Measurements from ENCODE around the gene GPR85. TPM values are rescaled to one million over a fixed set of nuclear protein-coding genes. Genes with fewer than 3 reads are reported as not detected.
"Not testable (repeated sequence)": the region's sequence is repeated elsewhere in the genome, so short reads cannot be mapped to it uniquely, and the experiment has no call there.

GPR85 gene
- total and polyA plus RNA-seq, 2 experiments from 2014 or later: 0.31 to 4.9 TPM

DNA sequence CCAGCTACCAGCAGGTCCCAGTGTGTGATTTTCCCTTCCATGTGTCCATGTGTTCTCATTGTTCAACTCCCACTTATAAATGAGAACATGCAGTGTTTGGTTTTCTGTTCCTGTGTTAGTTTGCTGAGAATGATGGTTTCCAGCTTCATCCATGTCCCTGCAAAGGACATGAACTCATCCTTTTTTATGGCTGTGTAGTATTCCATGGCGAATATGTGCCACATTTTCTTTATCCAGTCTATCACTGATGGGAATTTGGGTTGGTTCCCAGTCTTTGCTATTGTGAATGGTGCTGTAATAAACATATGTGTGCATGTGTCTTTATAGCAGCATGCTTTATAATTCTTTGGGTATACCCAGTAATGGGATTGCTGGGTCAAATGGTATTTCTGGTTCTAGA lies 37.4 kb downstream of the GPR85 start:
- 85% methylated on average over 1 of the region's 1 CpG for WGBS (ENCODE audit: low lambda C conversion rate, missing lambda C conversion rate)
- H3K4me2 ChIP-seq; H3K27me3 ChIP-seq; H3K36me3 ChIP-seq (replicated peaks; ENCODE audit: insufficient read depth, low read depth); H3K9me3 ChIP-seq (ENCODE audit: low read depth); DNase-seq (ENCODE audit: low spot score); H4K20me1 ChIP-seq (ENCODE audit: insufficient read depth, poor library complexity, severe bottlenecking); H3K79me2 ChIP-seq; H3K27ac ChIP-seq; H3K4me3 ChIP-seq; H3K4me1 ChIP-seq (ENCODE audit: insufficient read depth); H3K9me2 ChIP-seq (replicated peaks; ENCODE audit: insufficient read depth); H2AFZ ChIP-seq: not testable (repeated sequence)

DNA sequence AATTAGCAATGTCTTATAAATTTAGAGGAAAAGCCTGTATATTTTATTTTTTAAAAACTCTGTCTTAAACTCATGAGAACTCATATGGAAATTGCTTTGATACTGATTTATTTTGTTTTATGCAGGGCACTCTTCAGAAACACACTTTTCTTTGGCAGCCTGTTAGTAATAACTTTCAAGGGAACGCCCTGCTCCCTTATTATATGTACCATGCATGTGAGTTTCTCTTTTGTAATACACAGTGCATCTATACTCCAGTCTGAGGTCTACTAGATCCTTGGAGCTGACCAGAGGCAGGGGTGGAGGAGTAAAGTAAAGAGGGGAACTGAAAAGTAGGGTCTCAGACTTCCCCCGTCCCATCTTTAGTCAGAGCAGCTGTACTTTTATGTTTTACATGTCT lies 40.2 kb downstream of the GPR85 start:
- no peak overlapping the region for H3K4me2 ChIP-seq
- TF ChIP-seq EZH2 (IDR thresholded peaks at IDR 0.05; ENCODE audit: borderline replicate concordance) (no peak), EZH2phosphoT487 (IDR thresholded peaks at IDR 0.05; ENCODE audit: low read depth, severe bottlenecking, unreplicated experiment) (no peak)
- TF ChIP-seq, protein P1, sequence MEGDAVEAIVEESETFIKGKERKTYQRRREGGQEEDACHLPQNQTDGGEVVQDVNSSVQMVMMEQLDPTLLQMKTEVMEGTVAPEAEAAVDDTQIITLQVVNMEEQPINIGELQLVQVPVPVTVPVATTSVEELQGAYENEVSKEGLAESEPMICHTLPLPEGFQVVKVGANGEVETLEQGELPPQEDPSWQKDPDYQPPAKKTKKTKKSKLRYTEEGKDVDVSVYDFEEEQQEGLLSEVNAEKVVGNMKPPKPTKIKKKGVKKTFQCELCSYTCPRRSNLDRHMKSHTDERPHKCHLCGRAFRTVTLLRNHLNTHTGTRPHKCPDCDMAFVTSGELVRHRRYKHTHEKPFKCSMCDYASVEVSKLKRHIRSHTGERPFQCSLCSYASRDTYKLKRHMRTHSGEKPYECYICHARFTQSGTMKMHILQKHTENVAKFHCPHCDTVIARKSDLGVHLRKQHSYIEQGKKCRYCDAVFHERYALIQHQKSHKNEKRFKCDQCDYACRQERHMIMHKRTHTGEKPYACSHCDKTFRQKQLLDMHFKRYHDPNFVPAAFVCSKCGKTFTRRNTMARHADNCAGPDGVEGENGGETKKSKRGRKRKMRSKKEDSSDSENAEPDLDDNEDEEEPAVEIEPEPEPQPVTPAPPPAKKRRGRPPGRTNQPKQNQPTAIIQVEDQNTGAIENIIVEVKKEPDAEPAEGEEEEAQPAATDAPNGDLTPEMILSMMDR (IDR thresholded peaks at IDR 0.05; ENCODE audit: poor library complexity): no peak
- H3K79me2 ChIP-seq: no peaks in the 10 kb centered on the region
- no peaks in the 10 kb centered on the region for H4K20me1 ChIP-seq (ENCODE audit: insufficient read depth, poor library complexity, severe bottlenecking)
- no peak overlapping the region for H3K27ac ChIP-seq
- H3K9me2 ChIP-seq (replicated peaks; ENCODE audit: insufficient read depth): no peaks in the 10 kb centered on the region
- no peak overlapping the region for H3K4me3 ChIP-seq
- H2AFZ ChIP-seq: no peak overlapping the region
- DNase-seq (ENCODE audit: low spot score): no peak
- H3K4me1 ChIP-seq (ENCODE audit: insufficient read depth): no peaks in the 10 kb centered on the region
- no peaks in the 10 kb centered on the region for H3K9me3 ChIP-seq (ENCODE audit: low read depth)
- H3K27me3 ChIP-seq: no peaks in the 10 kb centered on the region
- 48% methylated on average over 2 of the region's 2 CpGs for WGBS (ENCODE audit: low lambda C conversion rate, missing lambda C conversion rate)
- H3K36me3 ChIP-seq (replicated peaks; ENCODE audit: insufficient read depth, low read depth): no peaks in the 10 kb centered on the region

DNA sequence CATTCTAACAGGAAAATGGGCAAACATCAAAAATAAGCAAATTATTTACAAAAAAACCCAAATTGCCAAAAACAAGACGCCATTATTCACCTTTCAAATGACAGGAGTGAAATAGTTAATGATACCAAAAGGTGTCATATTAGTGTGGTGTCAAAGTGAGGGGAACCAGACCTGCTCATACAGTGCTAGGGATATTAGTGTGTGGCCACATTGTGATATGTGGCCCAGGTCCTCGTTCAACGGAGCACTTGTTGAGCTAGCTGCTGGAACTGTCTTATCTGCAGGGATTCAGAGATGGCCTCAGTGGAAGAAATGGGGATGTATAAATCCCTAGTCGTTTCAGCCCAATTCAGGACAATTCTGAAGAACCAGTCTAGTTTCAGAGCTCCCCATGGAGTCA lies 41.2 kb downstream of the GPR85 start:
- H3K4me3 ChIP-seq: no peak overlapping the region
- no peaks in the 10 kb centered on the region for H3K27me3 ChIP-seq
- no peaks in the 10 kb centered on the region for H3K4me1 ChIP-seq (ENCODE audit: insufficient read depth)
- no peak overlapping the region for H2AFZ ChIP-seq
- DNase-seq (ENCODE audit: low spot score): no peak
- no peak overlapping the region for H3K27ac ChIP-seq
- no peaks in the 10 kb centered on the region for H3K9me2 ChIP-seq (replicated peaks; ENCODE audit: insufficient read depth)
- H3K79me2 ChIP-seq: no peaks in the 10 kb centered on the region
- H3K9me3 ChIP-seq (ENCODE audit: low read depth): no peaks in the 10 kb centered on the region
- H4K20me1 ChIP-seq (ENCODE audit: insufficient read depth, poor library complexity, severe bottlenecking): no peaks in the 10 kb centered on the region
- H3K36me3 ChIP-seq (replicated peaks; ENCODE audit: insufficient read depth, low read depth): no peaks in the 10 kb centered on the region
- WGBS (ENCODE audit: low lambda C conversion rate, missing lambda C conversion rate): 30% methylated on average over 4 of the region's 4 CpGs
- no peak overlapping the region for H3K4me2 ChIP-seq
- TF ChIP-seq EZH2 (IDR thresholded peaks at IDR 0.05; ENCODE audit: borderline replicate concordance): no peak
- no peak for TF ChIP-seq EZH2phosphoT487 (IDR thresholded peaks at IDR 0.05; ENCODE audit: low read depth, severe bottlenecking, unreplicated experiment)
- TF ChIP-seq, protein P1 (IDR thresholded peaks at IDR 0.05; ENCODE audit: poor library complexity): no peak

DNA sequence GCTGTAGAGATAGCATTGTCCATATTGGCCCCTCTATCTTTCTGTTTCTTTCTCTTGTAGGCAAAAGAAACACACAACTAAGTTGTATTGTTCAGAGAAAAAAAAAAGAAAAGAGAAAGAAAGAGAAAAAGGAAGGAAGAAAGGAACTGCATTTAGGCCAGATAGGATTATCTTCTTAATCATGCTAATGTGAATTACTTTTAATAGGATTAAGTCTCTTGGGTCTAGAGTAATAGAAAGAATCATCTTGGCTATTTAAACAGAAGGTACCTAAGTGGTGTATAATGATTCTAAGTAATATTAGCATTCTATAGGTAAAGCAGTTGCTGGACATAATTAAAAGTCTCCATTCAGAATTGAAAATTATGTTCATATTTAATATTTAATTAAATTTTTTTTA lies 42.2 kb downstream of the GPR85 start:
- Histone ChIP-seq H3K4me2 (no peak overlapping the region), H3K27me3 (no peaks in the 10 kb centered on the region), H2AFZ (no peak overlapping the region), H3K36me3 (replicated peaks; ENCODE audit: insufficient read depth, low read depth) (no peaks in the 10 kb centered on the region), H4K20me1 (ENCODE audit: insufficient read depth, poor library complexity, severe bottlenecking) (no peaks in the 10 kb centered on the region), H3K4me3 (no peak overlapping the region), H3K27ac (no peak overlapping the region), H3K9me3 (ENCODE audit: low read depth) (no peaks in the 10 kb centered on the region), H3K9me2 (replicated peaks; ENCODE audit: insufficient read depth) (no peaks in the 10 kb centered on the region), H3K79me2 (no peaks in the 10 kb centered on the region), H3K4me1 (ENCODE audit: insufficient read depth) (no peaks in the 10 kb centered on the region)
- DNase-seq (ENCODE audit: low spot score): no peak
- TF ChIP-seq EZH2 (IDR thresholded peaks at IDR 0.05; ENCODE audit: borderline replicate concordance) (no peak), EZH2phosphoT487 (IDR thresholded peaks at IDR 0.05; ENCODE audit: low read depth, severe bottlenecking, unreplicated experiment) (no peak)
- TF ChIP-seq, protein P1 (IDR thresholded peaks at IDR 0.05; ENCODE audit: poor library complexity): no peak
